Right kidney (tissue), 1 donor: ENCODE measurements around the gene AHRR.

Source experiments
- DNase-seq: peaks from one replicate; pipeline ENCODE4 v3.0.0-alpha.2; 2016

The AHRR gene

GRCh38 chr5:430214-430925 is 108.9 kb downstream of the AHRR start:
- no peak for DNase-seq

DNA sequence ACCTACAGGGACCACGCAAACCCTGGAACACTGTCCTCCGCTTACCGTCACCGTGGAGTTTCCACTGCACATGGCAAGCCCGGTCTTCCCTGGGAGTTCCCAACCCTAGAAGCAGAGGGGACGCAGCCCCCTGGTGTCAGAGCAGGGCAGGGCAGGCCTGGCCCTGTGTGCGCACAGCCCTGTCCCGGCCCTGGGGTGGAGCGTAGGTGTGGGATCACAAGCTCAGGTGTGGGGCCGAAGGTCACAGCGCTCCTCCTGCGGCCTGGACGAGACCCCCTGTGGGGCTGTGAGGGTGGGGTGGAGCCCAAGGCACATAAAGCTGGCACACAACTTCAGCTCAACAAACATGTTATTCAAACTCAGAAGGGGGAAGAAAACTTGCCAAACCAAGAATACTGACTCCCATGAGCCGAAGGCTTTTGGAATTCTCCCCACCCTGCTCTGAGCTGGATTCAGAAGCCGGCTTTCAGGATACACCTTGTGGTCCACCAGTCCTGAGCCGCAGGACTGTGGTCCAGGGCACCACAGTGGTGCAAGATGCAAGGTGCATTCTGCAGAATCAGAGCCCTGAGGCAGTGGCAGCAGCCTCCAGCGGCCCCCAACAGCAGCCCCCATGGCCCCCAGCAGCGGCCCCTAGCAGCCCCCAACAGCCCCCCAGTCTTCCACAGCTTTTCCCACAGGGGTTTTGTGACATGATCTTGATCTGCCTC is 109.6 kb downstream of the AHRR start:
- no peak for DNase-seq

DNA sequence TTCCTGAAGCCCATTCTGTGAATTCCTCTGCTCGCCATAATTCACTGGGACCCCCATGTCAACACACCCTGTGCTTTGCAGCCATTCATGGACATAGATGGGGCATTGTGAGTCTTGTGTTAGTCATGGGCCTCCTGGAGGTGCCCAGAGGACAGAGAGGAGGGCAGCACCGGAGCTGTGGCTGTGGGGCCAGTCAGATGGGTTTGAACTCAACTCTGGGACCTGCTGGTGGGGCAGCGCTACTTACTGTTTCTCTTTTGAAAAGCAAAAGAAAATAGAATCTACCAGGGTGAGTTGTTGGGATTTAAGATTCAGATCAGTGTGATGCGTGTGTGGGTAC is 110.2 kb downstream of the AHRR start:
- no peak for DNase-seq

DNA sequence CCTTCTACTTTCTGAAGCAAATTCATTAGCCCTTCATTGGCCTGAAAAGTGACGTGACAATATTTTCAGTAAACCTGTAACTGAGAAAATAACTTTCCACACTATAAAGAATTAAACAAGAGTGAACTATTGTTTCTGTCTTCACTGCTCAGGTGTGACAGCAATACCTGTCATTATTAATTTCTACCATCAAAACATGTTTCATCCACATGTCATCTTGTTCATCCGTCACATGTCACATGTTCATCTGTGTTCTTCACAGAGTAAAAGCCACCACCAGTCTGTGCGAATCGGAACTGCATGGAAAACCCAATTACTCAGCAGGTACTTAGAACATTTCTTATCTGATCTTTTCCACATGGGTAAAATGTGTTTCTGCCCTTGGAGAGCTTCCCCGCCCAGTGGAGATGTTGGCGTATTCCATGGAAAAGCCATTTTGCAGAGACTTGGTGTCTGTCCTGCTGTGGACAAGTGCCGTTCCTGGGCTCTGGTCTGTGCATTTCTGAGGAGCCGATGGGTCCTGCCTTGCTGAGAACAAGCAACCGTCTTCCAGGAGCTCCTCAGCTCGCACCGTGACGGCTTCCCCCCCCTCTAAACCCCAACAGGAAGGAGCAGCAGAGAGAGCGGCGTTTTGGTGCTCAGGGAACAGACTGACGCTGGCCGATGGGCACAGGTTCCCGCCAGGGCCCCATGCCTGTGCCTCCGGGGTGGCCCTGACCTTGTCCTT is 110.8 kb downstream of the AHRR start:
- DNase-seq = no peak

DNA sequence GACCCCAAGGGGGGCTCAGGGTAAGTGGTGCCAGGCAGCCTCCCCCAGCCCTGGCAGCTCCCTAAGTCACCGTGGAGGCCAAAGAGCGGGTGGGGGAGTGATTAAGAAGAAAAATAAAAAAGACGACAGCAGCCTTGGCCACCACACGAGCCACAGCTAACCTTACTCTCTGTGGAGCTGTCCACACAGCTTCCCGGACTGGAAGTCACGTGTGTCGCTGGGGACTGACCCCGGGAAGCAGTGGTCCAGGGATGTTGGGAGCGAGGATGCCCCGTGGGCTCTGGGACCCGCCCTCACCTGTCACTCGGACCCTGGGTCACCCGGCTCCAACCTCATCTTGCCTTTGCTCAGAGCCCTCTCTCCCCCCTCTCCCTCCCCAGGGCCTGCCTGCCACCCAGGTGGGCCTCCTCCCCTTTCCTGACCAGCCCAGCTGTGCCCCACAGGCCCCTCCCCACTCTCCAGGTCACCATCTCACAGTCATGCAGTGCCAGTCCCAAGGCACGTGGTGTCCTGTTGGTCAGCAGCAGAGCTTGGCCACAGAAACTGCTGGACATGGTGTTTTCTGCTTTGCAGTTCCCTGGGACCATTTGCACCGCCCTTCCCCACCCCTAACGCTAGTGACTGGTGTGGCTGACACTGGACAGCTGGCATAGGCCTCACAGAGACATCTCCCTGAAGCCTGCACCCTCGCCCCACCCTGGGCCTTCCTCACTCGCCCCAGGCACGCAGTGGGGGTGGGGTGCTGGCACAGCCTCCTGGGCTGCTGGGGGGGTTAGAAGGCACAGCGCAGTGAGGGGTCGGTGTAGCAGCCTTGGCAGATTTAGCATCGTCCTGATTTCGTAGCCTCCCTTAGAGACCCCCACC is 111.6 kb downstream of the AHRR start:
- DNase-seq = no peak

- no peak for DNase-seq
Measured at GRCh38 chr5:433836-434235, 112.3 kb downstream of the AHRR start.

GRCh38 chr5:434443-435146 is 113.1 kb downstream of the AHRR start:
- no peak for DNase-seq

DNA sequence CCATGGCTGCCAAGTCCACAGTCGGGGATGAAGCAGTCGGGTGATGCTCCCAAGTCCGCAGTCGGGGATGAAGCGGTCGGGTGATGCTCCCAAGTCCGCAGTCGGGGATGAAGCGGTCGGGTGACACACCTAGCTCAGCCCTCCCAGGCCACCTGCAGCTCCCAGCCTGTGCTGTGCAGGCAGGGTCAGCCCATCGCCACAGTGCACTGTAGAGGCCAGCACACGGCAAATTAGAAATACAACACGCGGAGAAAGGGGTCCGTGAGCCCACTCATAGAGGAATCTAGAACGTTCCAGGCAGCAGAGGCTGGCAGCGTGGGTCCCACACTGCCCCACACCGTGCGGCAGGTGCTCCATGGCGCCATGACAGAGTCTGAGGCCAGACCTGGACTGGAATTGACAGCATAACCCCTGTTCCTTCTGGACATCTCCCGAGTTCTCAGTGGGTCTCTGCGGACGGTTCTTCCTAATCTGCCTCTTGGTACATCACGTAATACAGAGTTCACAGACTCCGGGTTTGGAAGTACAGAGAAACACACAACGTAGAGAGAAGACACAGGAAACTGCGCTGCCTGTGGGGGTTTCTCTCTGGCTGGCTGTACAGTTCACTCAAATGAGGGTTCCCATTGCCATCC is 113.8 kb downstream of the AHRR start:
- no peak for DNase-seq

DNA sequence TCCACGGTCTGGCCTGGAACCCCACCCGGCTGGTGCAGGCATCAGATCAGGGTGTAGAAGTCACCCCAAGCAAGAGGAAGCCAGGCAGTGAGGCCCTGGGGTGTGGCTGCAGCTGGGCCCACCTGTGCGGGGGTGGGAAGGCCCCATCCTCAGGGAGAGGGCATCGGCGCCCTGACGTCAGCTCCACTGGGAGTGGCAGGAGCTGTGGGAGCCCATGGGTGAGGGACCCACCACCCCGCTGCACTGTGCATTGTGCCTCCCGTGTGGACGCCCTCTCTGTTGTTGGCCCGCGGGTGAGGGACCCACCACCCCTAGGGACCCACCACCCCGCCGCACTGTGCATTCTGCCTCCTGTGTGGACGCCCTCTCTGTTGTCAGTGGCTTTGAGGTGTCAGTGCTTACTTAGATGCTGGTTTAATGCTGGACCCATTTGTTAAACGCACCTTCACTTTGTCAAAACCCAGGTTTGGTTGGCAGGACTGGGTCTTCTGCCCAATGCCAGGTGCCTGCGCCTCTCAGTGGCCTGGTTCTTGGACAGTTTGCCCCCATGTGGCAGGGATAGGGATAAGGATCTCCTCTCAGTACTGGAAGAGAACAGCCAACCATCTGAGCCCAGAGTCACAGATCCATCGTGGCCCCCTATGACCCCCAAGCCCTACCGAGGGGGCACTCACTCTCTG is 114.6 kb downstream of the AHRR start:
- no peak for DNase-seq

GRCh38 chr5:436641-436975 is 115.1 kb downstream of the AHRR start:
- no peak for DNase-seq

DNA sequence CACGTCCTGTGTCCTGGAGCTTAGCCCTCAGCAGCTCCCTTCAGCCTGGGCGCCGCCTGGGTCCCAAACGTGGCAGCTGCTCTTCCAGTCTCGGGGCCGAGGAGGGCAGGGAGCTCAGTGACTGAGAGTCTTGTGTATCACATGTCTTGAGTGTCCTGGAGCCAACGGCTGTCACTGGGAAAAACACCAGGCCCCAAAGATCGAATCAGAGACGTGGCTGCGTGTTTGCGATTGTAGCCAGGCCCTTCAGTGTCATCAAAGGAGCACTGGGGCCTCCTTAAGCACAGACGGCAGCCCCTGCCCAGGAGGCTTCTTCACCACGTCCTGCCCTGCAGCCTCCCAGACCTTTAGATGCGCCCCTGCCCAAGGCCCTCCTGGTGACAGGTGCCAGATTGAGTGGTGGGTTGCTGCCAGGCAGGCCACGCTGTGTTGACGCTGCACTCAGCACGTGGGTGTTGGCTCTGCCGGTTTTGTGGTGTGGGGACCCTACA is 115.8 kb downstream of the AHRR start:
- DNase-seq = no peak

DNA sequence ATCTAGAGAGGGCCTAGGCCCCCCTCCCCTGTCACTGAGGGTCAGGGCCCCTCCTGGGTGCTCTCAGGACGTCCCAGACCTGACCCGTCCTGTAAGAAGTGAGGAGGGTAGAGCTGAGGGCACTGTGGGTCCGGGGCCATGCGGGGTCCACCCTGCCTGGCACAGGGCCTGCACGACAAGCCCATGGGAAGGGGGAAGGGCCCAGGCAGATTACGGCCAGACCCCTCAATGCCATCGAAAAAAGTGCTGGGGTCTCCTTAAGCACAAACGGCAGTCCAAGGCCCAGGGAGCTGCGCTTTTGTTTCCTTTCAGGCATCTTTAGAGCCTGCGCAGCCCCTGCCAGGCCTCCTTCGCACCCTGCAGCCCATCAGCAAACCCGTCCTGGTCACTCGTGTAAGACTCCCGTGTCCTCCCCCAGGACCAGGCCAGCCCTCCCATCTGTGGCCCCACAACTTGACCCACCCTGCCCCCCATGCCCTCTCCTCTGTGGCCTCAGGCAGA is 117.0 kb downstream of the AHRR start:
- DNase-seq = no peak

GRCh38 chr5:439181-439580 is 117.7 kb downstream of the AHRR start:
- no peak for DNase-seq

DNA sequence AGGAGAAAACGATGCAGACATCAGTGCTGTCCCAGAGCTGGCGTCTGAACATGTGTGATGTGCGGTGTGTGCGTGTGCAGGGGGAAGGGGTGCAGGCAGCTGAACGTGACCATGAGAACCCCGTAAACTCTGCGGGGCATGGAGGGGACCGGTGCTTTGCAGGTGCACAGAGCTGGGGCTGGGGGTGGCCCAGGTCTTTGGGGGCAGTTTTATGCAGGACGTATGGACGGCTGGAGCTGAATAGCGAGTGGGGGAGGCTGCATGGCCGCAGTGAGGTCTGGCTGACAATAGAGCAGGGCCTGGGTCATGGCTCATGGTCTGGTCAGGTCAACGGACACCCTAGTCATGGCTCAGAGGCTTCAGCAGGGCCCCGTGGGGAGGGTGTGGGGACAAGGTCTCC is 118.1 kb downstream of the AHRR start:
- DNase-seq = no peak

DNA sequence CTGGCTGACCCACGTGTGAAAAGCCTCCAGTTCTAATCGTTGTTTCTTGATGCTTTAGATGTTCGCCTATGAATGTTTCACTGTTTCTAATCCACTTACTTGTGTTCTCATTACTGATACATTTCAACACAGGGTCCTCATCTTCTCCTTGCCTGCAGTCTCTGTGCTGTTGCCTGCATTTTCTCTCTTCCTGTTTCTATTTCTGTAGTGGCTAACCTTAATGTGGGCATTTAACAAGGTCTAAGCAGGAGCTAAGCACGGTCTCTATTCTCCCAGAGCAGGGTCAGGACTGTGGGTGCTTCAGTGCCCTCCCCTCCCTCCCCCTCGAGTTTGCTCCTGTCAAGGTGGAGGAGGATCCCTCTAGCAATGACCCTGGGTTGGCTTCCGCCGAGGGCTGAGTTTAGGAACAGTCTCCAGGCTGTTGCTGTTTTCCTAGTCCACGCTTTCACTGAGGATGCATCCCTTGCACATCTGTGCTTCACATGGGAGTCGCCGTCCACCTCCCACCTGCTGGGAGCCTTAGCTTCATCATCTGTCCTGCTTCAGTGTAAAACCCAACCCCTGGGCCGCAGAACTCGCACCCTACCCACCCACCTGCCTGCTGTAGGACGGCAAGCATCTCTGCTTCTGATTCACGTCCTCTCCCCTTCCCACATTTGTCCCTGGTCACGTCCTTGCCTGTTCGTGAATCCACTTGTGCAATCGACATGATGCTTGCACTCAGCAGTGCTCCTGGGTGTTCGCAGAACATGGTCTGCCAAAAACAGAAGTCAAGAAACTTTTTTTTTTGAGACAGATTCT is 119.1 kb downstream of the AHRR start:
- no peak for DNase-seq

- no peak for DNase-seq
Measured at GRCh38 chr5:441996-442334, 120.5 kb downstream of the AHRR start.

- DNase-seq = peak; percentile 80
Measured at GRCh38 chr5:442335-443238, 121.1 kb downstream of the AHRR start, which contains the start of gene EXOC3. Gene EXOC3, plus strand, starts transcription at chr5:443176. Its CDS starts 3,030 bp downstream, at chr5:446206.
